ENCODE data around the gene ATP6V0E2.
A peak's percentile ranks its signal among the peaks of the same experiment; 100 is the strongest.

The ATP6V0E2 gene

GRCh38 chr7:149864751-149865150 lies 9.0 kb upstream of the ATP6V0E2 start:
- DNase-seq, result no peak

DNA sequence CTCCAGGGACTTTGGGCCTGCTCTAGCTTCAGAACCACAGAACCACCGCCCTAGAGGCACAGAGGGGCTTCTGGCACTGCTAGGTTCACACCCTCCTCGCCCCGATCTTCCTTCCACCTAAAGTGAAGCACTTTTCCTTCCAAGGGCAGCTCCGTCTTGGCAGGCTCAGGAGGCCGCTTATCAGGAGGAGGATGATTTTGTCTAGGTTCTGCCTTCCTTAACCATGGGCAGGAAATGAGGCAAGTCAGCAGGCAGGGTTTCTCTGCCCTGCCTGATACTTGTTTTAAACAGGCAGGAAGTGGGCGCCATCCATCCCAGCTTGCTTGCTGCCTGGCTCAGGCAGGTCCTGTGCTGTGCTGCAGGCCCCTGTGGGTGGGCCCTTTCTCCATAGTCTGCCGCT lies 8.3 kb upstream of the ATP6V0E2 start:
- no peak for DNase-seq

- DNase-seq, result no peak
Measured at GRCh38 chr7:149866139-149866778, 7.5 kb upstream of the ATP6V0E2 start.

DNA sequence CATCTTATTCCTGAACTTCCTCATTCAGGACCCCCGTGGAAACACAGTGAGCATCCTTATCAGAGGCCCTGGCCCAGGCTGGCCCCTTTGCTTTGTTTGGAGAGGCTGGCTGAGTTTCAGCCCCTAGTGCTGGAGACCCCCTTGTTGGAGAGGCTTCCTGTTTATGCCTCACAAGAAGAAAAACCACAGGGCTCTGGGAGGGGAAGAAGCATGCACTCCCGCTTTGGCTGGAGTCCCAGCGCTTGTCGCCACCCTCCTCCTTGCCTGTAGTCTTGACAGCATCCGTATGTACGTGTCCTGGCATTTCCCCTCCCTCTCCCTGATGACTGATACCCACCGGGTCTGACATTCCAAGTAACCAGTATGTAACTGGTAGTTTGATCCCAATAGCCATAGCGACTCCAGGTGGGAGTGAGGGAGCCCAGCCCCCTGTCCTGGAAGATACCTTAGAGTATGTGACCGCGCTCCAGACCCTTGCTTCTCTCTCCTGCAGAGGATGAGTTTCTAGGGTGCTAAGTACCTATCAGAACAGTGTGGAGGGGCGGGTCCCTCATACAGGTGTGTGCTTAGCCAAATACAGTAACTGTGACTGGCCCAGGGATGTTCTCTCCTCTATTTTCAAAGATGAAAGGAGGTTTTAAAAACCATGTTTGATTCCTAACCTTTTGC lies 6.9 kb upstream of the ATP6V0E2 start:
- DNase-seq, result no peak

DNA sequence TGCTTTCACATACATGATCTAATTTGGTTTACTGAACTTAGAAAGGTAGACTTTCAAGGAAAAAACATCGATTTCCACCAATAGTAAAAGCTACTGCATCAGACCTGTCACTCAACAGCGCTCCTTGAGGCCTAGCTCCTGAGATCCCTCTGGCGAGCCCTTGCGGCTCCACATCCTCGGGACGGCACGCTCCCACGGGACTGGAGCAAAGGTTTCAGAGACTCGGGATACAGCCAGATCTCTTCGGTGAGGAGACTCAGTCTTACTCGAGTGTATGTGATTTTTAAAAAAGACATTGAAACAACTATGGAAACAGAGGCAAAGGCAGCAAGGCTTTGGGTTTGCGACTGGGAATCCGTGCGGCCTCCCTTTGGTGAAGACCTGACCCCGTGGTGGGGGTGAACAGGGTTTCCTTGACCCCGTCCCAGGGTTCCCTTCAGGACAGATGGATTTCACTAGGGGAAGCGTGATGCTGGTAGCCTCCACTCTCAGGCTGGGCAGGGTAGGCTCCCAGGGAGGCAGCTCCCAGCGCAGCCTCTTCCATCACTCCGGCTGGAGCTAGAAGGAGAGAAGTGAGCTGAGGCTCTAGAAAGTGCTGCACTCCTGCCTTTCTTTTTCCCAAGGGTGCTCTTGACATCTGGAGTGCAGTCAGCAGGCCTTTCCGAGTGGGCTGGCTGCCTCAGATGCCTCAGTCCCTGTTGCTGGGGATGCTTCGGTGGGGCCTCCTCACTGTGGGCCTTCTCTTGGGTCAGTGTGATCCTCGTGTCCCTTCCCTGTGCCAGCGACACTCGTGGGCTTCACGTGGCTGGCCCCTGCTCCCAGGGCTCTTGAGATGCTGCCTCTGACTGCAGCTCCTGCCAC lies 5.8 kb upstream of the ATP6V0E2 start:
- DNase-seq, result no peak

GRCh38 chr7:149868623-149869290 lies 5.0 kb upstream of the ATP6V0E2 start:
- DNase-seq, result no peak

- DNase-seq, result no peak
Measured at GRCh38 chr7:149869291-149869650, 4.5 kb upstream of the ATP6V0E2 start.

GRCh38 chr7:149869867-149870266 lies 3.9 kb upstream of the ATP6V0E2 start:
- no peak for DNase-seq

DNA sequence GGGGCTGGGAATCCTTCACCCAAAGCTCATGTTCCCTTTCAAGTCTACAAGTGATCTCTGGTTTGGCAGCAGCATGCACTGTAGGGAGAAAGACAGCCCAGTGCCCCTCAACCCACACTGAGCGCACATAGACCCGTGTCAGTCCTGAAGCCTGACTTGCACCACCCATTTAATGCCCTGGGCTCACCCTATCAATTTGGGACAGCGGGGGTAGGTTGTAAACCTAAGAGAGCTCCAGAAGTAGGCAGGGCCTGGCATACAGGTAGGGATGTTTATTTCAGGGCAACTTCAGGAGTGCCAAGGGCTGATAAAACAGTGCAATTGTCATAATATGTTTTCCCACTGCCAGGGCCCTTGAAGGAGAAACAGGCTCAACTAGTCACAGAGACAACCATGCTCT lies 3.5 kb upstream of the ATP6V0E2 start:
- DNase-seq, result no peak

DNA sequence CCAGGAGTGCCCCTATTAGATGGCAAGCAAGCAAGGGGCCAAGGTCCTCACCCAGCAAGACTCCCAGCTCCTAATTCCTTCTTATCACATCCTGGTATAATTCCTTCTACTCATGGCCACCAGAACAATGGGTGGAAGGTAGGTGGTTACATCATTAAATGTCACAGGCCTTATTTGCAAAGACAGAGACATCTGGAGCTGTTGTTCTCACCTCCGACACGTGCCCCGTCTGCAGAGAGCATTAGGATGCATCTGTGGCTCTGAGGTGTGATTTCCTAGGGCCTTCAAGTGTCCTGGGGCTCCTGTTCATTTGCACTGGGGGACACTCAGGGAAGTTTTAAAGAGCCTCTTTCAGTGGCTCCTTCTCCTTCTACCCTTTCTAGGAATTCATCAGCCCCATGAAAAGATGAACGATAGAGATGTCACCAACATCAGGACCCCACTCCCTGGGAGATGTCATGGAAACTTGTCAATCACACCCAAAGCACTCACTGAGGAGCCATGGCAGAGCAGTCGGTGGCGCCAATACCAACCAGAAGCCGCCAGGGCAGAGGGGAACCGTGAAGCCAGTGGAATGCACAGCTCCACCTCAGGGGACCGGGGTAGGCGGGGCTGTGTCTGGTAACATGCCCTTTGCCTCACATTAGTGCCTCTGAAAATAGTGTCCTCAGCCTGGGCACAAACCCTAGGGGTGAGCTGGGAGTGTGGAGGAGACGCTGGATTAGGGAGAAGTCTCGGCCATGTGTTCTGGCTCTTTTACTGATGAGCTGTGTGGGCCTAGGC lies 2.9 kb upstream of the ATP6V0E2 start:
- no peak for DNase-seq

DNA sequence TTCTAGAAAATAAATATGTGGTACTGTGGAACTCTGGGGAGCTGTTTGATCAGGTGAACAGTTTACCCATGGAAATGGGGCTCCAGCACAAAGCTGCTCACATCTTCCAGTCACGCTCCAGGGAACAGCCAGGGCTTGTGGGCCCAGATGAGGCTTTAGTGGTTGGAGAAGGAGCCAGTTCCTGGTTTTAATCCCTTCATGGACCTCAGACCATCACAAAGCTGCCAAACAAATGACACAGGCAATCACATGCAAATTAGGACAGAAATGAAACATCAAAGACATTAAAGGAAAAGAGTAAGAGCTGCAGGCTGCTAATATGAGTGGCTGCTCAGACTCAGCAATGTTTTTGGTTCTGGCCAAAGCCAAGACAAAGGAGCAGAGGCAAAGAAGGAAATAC lies 2.2 kb upstream of the ATP6V0E2 start:
- no peak for DNase-seq

GRCh38 chr7:149872419-149873073 lies 1.2 kb upstream of the ATP6V0E2 start:
- peak; percentile 52 to 84 for DNase-seq

DNA sequence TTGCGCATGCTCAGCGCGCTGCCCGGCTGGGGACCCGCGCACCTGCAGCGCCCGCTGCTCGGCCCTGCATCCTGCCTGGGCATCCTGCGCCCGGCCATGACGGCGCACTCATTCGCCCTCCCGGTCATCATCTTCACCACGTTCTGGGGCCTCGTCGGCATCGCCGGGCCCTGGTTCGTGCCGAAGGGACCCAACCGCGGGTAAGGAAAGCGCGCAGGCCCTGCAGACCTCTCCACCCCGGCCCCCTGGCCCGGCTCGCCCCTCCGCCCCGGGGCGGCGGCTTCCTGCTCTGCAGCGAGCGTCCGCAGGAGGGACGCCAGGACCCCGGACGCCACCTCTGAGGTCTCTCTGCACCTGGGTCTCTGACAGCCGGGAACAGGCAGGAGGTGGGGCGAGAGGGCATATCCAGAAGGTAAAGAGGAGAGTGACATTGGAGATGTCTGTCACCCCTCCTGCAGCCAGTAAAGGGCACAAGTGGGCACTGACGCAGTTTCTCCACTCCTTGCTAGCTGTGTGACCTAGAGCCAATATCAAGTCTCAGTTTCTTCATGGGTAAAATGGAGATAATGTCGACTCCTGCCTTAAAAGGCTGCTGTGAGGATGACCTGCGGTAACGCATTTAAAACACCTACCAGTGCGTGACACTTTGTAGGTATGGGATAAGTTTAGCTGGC lies 338 bp downstream of the ATP6V0E2 start:
- DNase-seq, result no peak

DNA sequence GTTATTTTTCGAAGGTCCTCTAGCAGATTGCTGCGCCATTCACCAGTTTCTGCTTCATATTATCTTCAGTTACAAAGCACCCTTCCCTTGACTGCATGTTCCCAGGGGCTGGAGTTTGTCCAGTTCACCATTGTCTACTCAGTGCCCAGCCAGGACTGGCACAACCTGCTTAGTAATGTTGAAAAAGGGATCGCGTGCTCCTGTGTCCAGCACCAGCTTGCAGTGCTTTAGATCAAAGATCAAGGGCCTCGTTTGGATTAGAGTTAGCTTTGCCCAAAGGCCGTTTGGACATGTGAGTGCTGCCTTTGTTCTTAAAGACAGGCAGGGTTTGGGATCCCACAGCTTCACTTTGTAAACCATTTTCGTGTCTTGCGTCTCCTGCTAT lies 867 bp downstream of the ATP6V0E2 start:
- DNase-seq, result no peak

DNA sequence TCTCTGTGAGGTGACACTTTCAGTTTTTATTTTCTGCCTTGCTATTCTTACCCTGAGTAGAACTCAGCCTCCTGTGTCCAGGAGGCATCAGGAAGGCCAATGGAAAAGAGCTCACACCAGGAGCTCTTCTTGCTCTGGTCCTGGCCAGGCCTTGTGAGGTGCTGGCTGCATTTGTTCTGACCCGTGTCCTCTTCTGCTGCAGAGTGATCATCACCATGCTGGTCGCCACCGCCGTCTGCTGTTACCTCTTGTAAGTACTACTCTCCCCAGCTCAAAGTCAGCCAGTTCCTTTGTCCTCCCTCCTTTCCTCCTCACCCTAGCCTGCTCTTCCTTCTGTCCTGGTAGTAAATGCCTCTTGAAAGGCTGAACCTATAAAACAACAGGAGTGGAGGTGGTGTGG lies 1.6 kb downstream of the ATP6V0E2 start:
- DNase-seq, result no peak

- no peak for DNase-seq
Measured at GRCh38 chr7:149877890-149878522, 4.2 kb downstream of the ATP6V0E2 start.

DNA sequence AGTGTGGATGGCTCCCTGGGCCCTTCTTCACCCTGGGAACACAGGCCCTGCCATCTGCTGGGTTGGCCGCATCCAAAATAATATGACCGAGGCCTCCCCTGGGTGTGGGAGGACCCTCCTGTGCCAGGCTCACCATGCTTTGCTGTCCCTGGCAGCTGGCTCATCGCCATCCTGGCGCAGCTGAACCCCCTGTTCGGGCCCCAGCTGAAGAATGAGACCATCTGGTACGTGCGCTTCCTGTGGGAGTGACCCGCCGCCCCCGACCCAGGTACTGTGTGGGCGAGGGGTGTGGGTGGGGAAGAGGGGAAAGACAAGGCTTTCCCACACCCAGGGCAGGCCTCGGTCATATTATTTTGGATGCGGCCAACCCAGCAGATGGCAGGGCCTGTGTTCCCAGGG lies 4.8 kb downstream of the ATP6V0E2 start:
- no peak for DNase-seq

GRCh38 chr7:149879271-149879743 lies 5.5 kb downstream of the ATP6V0E2 start:
- no peak for DNase-seq

GRCh38 chr7:149879766-149880637 lies 6.2 kb downstream of the ATP6V0E2 start:
- DNase-seq, result no peak
